Measurements from ENCODE around the gene RASSF8. TPM values are rescaled to one million over a fixed set of nuclear protein-coding genes. Genes with fewer than 3 reads are reported as not detected.

The RASSF8 gene
- 34.9 and 38.7 TPM in 2 replicates for total RNA-seq

- DNase-seq (ENCODE audit: extremely low read depth, low read depth, low spot score): no peak
These were observed at the start of gene RASSF8 for GRCh38 chr12:25958428-25959070. Gene RASSF8, plus strand, starts transcription at chr12:25958682. Its CDS starts 96,662 bp downstream, at chr12:26055344.

- no peak for DNase-seq (ENCODE audit: extremely low read depth, low read depth, low spot score)
These were observed 43.9 kb upstream of the RASSF8 start for GRCh38 chr12:25914551-25914950.

GRCh38 chr12:25924491-25925001 is 33.9 kb upstream of the RASSF8 start:
- DNase-seq (ENCODE audit: extremely low read depth, low read depth, low spot score): peak; percentile 60

GRCh38 chr12:25925064-25925463 is 33.4 kb upstream of the RASSF8 start:
- no peak for DNase-seq (ENCODE audit: extremely low read depth, low read depth, low spot score)

GRCh38 chr12:25926536-25926935 is 31.9 kb upstream of the RASSF8 start:
- no peak for DNase-seq (ENCODE audit: extremely low read depth, low read depth, low spot score)

- no peak for DNase-seq (ENCODE audit: extremely low read depth, low read depth, low spot score)
These were observed 29.3 kb upstream of the RASSF8 start for GRCh38 chr12:25929142-25929541.

- no peak for DNase-seq (ENCODE audit: extremely low read depth, low read depth, low spot score)
These were observed 25.5 kb upstream of the RASSF8 start for GRCh38 chr12:25932971-25933370.

- DNase-seq (ENCODE audit: extremely low read depth, low read depth, low spot score): no peak
These were observed 24.0 kb upstream of the RASSF8 start for GRCh38 chr12:25934456-25934855.

- DNase-seq (ENCODE audit: extremely low read depth, low read depth, low spot score): no peak
These were observed 22.9 kb upstream of the RASSF8 start for GRCh38 chr12:25935355-25936144.

- DNase-seq (ENCODE audit: extremely low read depth, low read depth, low spot score): no peak
These were observed 21.4 kb upstream of the RASSF8 start for GRCh38 chr12:25937096-25937495.

- DNase-seq (ENCODE audit: extremely low read depth, low read depth, low spot score): no peak
These were observed 19.9 kb upstream of the RASSF8 start for GRCh38 chr12:25938581-25938980.

GRCh38 chr12:25939606-25940005 is 18.9 kb upstream of the RASSF8 start:
- no peak for DNase-seq (ENCODE audit: extremely low read depth, low read depth, low spot score)

- DNase-seq (ENCODE audit: extremely low read depth, low read depth, low spot score): no peak
These were observed 17.6 kb upstream of the RASSF8 start for GRCh38 chr12:25940886-25941285.

- no peak for DNase-seq (ENCODE audit: extremely low read depth, low read depth, low spot score)
These were observed 15.8 kb upstream of the RASSF8 start for GRCh38 chr12:25942709-25943108.

- DNase-seq (ENCODE audit: extremely low read depth, low read depth, low spot score): no peak
These were observed 14.5 kb upstream of the RASSF8 start for GRCh38 chr12:25943940-25944339.

- no peak for DNase-seq (ENCODE audit: extremely low read depth, low read depth, low spot score)
These were observed 9.1 kb upstream of the RASSF8 start for GRCh38 chr12:25949343-25949742.

GRCh38 chr12:25950329-25951115 is 8.0 kb upstream of the RASSF8 start:
- no peak for DNase-seq (ENCODE audit: extremely low read depth, low read depth, low spot score)

- DNase-seq (ENCODE audit: extremely low read depth, low read depth, low spot score): peak; percentile 36
These were observed 572 bp upstream of the RASSF8 start for GRCh38 chr12:25957793-25958427.

GRCh38 chr12:25959071-25959961 is 834 bp downstream of the RASSF8 start:
- DNase-seq (ENCODE audit: extremely low read depth, low read depth, low spot score): peak; percentile 18

- no peak for DNase-seq (ENCODE audit: extremely low read depth, low read depth, low spot score)
These were observed 1.7 kb downstream of the RASSF8 start for GRCh38 chr12:25960143-25960542.

Measured in glomerular endothelial cell (primary cell).